H9 (cell line): ENCODE measurements around the gene PASK. TPM values are rescaled to one million over a fixed set of nuclear protein-coding genes. Genes with fewer than 3 reads are reported as not detected.
A peak's percentile ranks its signal among the peaks of the same experiment; 100 is the strongest.

Source experiments
- DNase-seq: peaks from one replicate; pipeline ENCODE4 v3.0.0-alpha.2; 2017
- H2AFZ ChIP-seq: one replicate; pipeline ENCODE4 v1.6.1; 2013; ENCODE audit warnings: mild to moderate bottlenecking, low read length, control low read depth, moderate library complexity
- H2AK5ac ChIP-seq: 2 replicates; pipeline ENCODE4 v1.6.1; 2013; ENCODE audit warnings: low read length, control low read depth, mixed read lengths; ENCODE audit not compliant: insufficient read length
- H2BK120ac ChIP-seq: one replicate; pipeline ENCODE4 v1.6.1; 2013; ENCODE audit warnings: low read depth, mild to moderate bottlenecking, low read length, control low read depth, inconsistent platforms; ENCODE audit not compliant: poor library complexity, severe bottlenecking
- H2BK12ac ChIP-seq: 2 replicates; pipeline ENCODE4 v1.6.1; 2013; ENCODE audit warnings: low read length, control low read depth, mixed read lengths, low read depth; ENCODE audit not compliant: insufficient read length
- H2BK15ac ChIP-seq: 2 replicates; pipeline ENCODE4 v1.6.1; 2013; ENCODE audit warnings: low read depth, low read length, control low read depth
- H2BK20ac ChIP-seq: one replicate; pipeline ENCODE4 v1.6.1; 2013; ENCODE audit warnings: low read depth, mild to moderate bottlenecking, low read length, control low read depth, inconsistent platforms; ENCODE audit not compliant: poor library complexity, severe bottlenecking
- H2BK5ac ChIP-seq: 2 replicates; pipeline ENCODE4 v1.6.1; 2013; ENCODE audit warnings: low read length, control low read depth, mixed read lengths; ENCODE audit not compliant: insufficient read length
- H3K14ac ChIP-seq: 2 replicates; pipeline ENCODE4 v1.6.1; 2013; ENCODE audit warnings: low read length, control low read depth; ENCODE audit not compliant: insufficient read depth
- H3K18ac ChIP-seq: 2 replicates; pipeline ENCODE4 v1.6.1; 2013; ENCODE audit warnings: low read depth, mild to moderate bottlenecking, mixed read lengths, low read length, control low read depth; ENCODE audit not compliant: insufficient read length
- H3K23ac ChIP-seq: 2 replicates; pipeline ENCODE4 v1.6.1; 2013; ENCODE audit warnings: low read length, control low read depth, mixed read lengths, low read depth; ENCODE audit not compliant: insufficient read length
- H3K23me2 ChIP-seq: 2 replicates; pipeline ENCODE4 v1.6.1; 2013; ENCODE audit warnings: low read depth, mild to moderate bottlenecking, mixed read lengths, low read length, control low read depth; ENCODE audit not compliant: insufficient read length, poor library complexity, severe bottlenecking
- H3K27ac ChIP-seq: 2 replicates; pipeline ENCODE4 v1.5.1; 2013; ENCODE audit warnings: low read length, control low read depth, mixed read lengths, low read depth; ENCODE audit not compliant: insufficient read length
- H3K27me3 ChIP-seq: 2 replicates; pipeline ENCODE4 v1.6.1; 2013; ENCODE audit warnings: low read length, control low read depth, inconsistent platforms; ENCODE audit not compliant: insufficient read depth
- H3K4ac ChIP-seq: 2 replicates; pipeline ENCODE4 v1.6.1; 2013; ENCODE audit warnings: low read depth, mild to moderate bottlenecking, control low read depth, inconsistent platforms, low read length, moderate library complexity
- H3K4me1 ChIP-seq: 2 replicates; pipeline ENCODE4 v1.6.1; 2013; ENCODE audit warnings: low read length, control low read depth, inconsistent platforms; ENCODE audit not compliant: insufficient read depth
- H3K4me2 ChIP-seq: 2 replicates; pipeline ENCODE4 v1.6.1; 2013; ENCODE audit warnings: low read length, control low read depth, mixed read lengths; ENCODE audit not compliant: insufficient read length, insufficient read depth
- H3K56ac ChIP-seq: 2 replicates; pipeline ENCODE4 v1.6.1; 2013; ENCODE audit warnings: low read depth, mild to moderate bottlenecking, mixed read lengths, low read length, control low read depth; ENCODE audit not compliant: insufficient read length
- H3K79me1 ChIP-seq: 2 replicates; pipeline ENCODE4 v1.6.1; 2013; ENCODE audit warnings: low read depth, mild to moderate bottlenecking, moderate library complexity, low read length, control low read depth, inconsistent platforms; ENCODE audit not compliant: insufficient read depth, poor library complexity, severe bottlenecking
- H3K79me2 ChIP-seq: 2 replicates; pipeline ENCODE4 v1.6.1; 2013; ENCODE audit warnings: low read length, control low read depth, inconsistent platforms; ENCODE audit not compliant: insufficient read depth
- H3K9ac ChIP-seq: 2 replicates; pipeline ENCODE4 v1.6.1; 2013; ENCODE audit warnings: low read length, control low read depth, mixed read lengths; ENCODE audit not compliant: insufficient read length; ENCODE audit errors: extremely low read depth
- H3K9me3 ChIP-seq: one replicate; pipeline ENCODE4 v1.6.1; 2013; ENCODE audit warnings: low read depth, low read length, inconsistent platforms; ENCODE audit not compliant: control insufficient read depth
- H3T11ph ChIP-seq: one replicate; pipeline ENCODE4 v1.6.1; 2013; ENCODE audit warnings: mild to moderate bottlenecking, low read length, control low read depth, inconsistent platforms
- H4K20me1 ChIP-seq: one replicate; pipeline ENCODE4 v1.6.1; 2013; ENCODE audit not compliant: control insufficient read depth, insufficient read length, insufficient read depth
- H4K5ac ChIP-seq: 2 replicates; pipeline ENCODE4 v1.6.1; 2013; ENCODE audit warnings: low read depth, mild to moderate bottlenecking, mixed read lengths, low read length, control low read depth; ENCODE audit not compliant: insufficient read length
- H4K8ac ChIP-seq: replicated peaks from 2 replicates; pipeline ENCODE4 v1.6.1; 2013; ENCODE audit warnings: low read length, control low read depth, mixed read lengths, low read depth; ENCODE audit not compliant: insufficient read length
- H4K91ac ChIP-seq: 2 replicates; pipeline ENCODE4 v1.6.1; 2013; ENCODE audit warnings: low read depth, mild to moderate bottlenecking, moderate library complexity, mixed read lengths, low read length, control low read depth; ENCODE audit not compliant: insufficient read length
- H3K27ac Mint-ChIP-seq, 3 experiments: 2 replicates in 2 of 3; 3 replicates in 1 of 3; pipeline ENCODE4 v1.8.0; 2020 to 2021; ENCODE audit warnings: mixed read lengths in 3 of 3, mild to moderate bottlenecking in 1 of 3, moderate library complexity in 1 of 3
- H3K27me3 Mint-ChIP-seq: 2 replicates; pipeline ENCODE4 v1.8.0; 2021; ENCODE audit warnings: low read depth, mild to moderate bottlenecking, moderate library complexity, mixed read lengths
- H3K36me3 Mint-ChIP-seq, 3 experiments: 2 replicates in 2 of 3; 3 replicates in 1 of 3; pipeline ENCODE4 v1.8.0; 2020 to 2021; ENCODE audit warnings: low read depth in 3 of 3, mixed read lengths in 3 of 3; ENCODE audit not compliant: insufficient read depth in 1 of 3
- H3K4me1 Mint-ChIP-seq, 2 experiments: 2 replicates each; pipeline ENCODE4 v1.8.0; 2020; ENCODE audit warnings: mixed read lengths in 2 of 2
- H3K4me3 Mint-ChIP-seq, 2 experiments: 2 replicates in 1 of 2; 3 replicates in 1 of 2; pipeline ENCODE4 v1.8.0; 2020 to 2021; ENCODE audit warnings: mild to moderate bottlenecking in 2 of 2, mixed read lengths in 2 of 2, moderate library complexity in 1 of 2
- H3K9me3 Mint-ChIP-seq, 2 experiments: 2 replicates in 1 of 2; 3 replicates in 1 of 2; pipeline ENCODE4 v1.8.0; 2020; ENCODE audit warnings: mild to moderate bottlenecking in 2 of 2, mixed read lengths in 2 of 2, moderate library complexity in 1 of 2
- CTCF ChIP-seq: fragments of 200-600 bp; sonication (generic); conservative IDR thresholded peaks from 3 replicates; pipeline ENCODE4 v1.8.0; 2021; ENCODE audit warnings: antibody characterized with exemption, mild to moderate bottlenecking
- WGBS: extraction: QIAGEN DNeasy Blood & Tissue Kit; methylation state at CpG from one replicate; pipeline ENCODE4 v1.1.7; 2013; ENCODE audit warnings: missing lambda C conversion rate, low lambda C conversion rate, mixed read lengths; ENCODE audit not compliant: insufficient read length; ENCODE audit errors: extremely low coverage; 5-methylcytosine and 5-hydroxymethylcytosine counted together
- total RNA-seq: library from RNA; stranded (reverse); gene quantifications from 2 replicates; pipeline ENCODE4 v1.2.1, GENCODE V29; 2021

Gene PASK
- total RNA-seq, 1 experiment from 2014 or later: 68.0 TPM

- no peaks in the 10 kb centered on the region for H3K9me3 ChIP-seq
- no peaks in the 10 kb centered on the region for H3K79me1 ChIP-seq
- H4K8ac ChIP-seq: no peak overlapping the region
- no peak overlapping the region for H3K18ac ChIP-seq
- no peak overlapping the region for H2AFZ ChIP-seq
- peaks cover 3 to 49% (median 39%) of the 10 kb centered on the region in 3 experiments; a peak in 6 of 7 replicates for H3K36me3 Mint-ChIP-seq
- H4K20me1 ChIP-seq: no peaks in the 10 kb centered on the region
- WGBS: no CpG with 5 or more reads among the region's 8 CpGs
- no peak overlapping the region for H2BK12ac ChIP-seq
- no peaks in the 10 kb centered on the region for H3K4me1 ChIP-seq
- H2BK5ac ChIP-seq: no peak overlapping the region
- no peaks in the 10 kb centered on the region for H3K4me1 Mint-ChIP-seq
- H3K23me2 ChIP-seq: no peaks in the 10 kb centered on the region
- no peak overlapping the region for H2AK5ac ChIP-seq
- H3K79me2 ChIP-seq: no peaks in the 10 kb centered on the region
- H3K27me3 ChIP-seq: no peaks in the 10 kb centered on the region
- no peak overlapping the region for H3K4me3 Mint-ChIP-seq
- H3K27ac ChIP-seq: no peak overlapping the region
- no peaks in the 10 kb centered on the region for H3K9me3 Mint-ChIP-seq
- no peak overlapping the region for H2BK15ac ChIP-seq
- H4K91ac ChIP-seq: no peak overlapping the region
- H3K4me2 ChIP-seq: no peak overlapping the region
- H3K23ac ChIP-seq: no peak overlapping the region
- no peak overlapping the region for H2BK120ac ChIP-seq
- no peak overlapping the region for H3K56ac ChIP-seq
- no peak overlapping the region for H3K9ac ChIP-seq
- H3K4ac ChIP-seq: no peak overlapping the region
- H3T11ph ChIP-seq: no peak overlapping the region
- peak overlapping the region in 1 of 3 experiments; percentile 6; a peak in 1 of 7 replicates for H3K27ac Mint-ChIP-seq
- no peak overlapping the region for H2BK20ac ChIP-seq
- DNase-seq: no peak
- H3K14ac ChIP-seq: no peak overlapping the region
- H4K5ac ChIP-seq: no peak overlapping the region
- H3K27me3 Mint-ChIP-seq: no peaks in the 10 kb centered on the region
- no peak for TF ChIP-seq CTCF
Observed at GRCh38 chr2:241112592-241112991, 36.7 kb downstream of the PASK start.
